HG03457 (cell line): ENCODE measurements around the gene EBI3.
"Not testable (repeated sequence)": the region's sequence is repeated elsewhere in the genome, so short reads cannot be mapped to it uniquely, and the experiment has no call there.

ENCODE experiments used
- ATAC-seq: cut with Tn5 transposase; IDR thresholded peaks from one replicate; pipeline ENCODE4 v1.9.1; 2021; ENCODE audit warnings: moderate number of reproducible peaks; ENCODE audit not compliant: unreplicated experiment

EBI3 gene

DNA sequence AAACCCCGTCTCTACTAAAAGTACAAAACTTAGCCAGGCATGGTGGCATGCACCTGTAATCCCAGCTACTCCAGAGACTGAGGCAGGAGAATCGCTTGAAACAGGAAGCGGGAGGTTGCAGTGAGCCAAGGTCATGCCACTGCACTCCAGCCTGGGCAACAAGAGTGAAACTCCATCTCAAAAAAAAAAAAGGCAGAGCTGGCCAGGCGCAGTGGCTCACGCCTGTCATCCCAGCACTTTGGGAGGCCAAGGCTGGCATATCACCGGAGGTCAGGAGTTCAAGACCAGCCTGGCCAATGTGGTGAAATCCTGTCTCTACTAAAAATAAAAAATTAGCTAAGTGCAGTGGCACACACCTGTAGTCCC is 45.0 kb downstream of the EBI3 start:
- not testable (repeated sequence) for ATAC-seq

DNA sequence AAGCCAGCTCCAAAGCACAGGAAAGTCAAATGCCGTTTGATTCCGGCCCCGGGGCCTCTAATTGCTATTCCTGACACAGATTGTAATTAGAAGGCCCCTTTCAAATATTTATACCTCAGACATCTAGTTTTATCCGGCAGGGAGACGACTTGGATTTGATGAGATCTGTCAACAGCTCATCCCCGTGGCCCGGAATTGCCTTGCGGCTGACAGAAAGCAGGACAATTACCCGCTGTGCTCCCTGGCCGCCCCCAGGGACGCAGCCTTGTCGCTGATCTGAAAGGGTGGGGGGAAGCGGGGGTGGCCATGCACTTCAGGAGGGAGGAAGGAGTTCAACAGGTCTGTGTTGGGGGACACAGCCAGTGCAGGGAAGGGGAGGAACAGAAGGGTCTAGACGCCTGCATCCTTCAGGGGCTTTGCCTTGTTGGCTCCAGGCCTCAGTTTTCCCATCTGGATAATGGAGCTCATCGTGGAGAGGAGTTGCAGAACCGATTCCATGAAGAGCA is 47.9 kb downstream of the EBI3 start:
- ATAC-seq, result no peak

DNA sequence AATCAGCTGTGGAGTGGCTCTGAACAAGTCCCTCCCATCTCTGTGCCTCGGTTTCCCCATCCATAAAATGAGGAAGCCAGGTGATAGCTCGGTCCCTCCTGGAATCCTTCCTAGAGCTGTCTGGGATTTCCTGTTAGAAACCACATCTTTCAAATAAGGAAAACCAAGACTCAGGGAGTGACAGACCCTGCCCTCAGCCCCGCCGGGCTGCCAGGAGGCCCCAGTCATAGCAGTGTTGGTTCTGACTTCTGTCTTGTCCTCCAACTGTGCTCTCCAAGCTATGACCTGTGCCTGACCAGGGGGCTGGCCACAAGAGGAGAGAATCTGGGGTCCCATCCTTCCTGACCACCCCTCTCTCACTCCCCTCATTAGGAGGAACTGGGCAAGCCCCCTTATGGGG is 48.7 kb downstream of the EBI3 start:
- ATAC-seq, result no peak

DNA sequence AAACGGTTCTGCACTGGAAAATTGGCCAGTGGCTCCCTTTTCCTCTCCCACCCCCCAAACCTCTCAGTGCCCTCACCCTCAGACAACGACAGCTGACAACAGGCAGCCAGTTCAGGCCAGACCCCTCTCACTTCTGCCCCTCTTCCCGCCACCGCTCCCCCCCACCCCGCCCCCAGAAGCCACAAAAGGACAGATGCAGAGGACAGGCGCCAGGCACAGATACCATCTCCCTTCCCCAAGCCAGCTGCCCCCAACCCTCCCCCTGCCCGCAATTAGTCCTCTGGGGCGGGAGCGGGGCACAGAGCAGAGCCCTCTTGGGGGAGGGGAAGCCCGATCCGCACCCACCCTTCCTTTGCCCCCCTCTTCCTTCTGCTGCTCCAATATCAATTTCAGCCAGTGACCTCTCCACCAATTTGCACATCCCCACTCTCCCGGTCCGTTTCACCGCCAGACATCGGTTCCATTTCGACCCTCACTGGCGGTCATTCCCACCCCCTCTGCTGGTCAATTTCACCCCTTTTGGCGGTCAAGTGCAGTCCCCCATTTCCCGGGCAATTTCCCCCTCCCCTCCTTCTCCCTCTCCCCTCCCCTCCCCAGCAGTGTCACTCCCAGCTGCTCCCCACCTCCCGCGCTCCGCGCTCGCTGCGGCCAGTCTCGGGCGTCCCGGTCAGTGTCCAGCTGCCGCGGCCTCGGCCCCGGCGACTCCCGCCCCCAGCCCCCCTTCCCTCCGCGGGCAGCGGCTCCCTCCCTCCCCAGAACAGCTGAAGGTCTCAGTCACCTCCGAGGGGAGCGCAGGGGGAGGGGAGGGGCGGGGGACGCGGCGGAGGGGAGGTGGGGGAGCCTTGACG is 49.3 kb downstream of the EBI3 start, which contains the start of gene SHD:
TSS of gene SHD (plus strand) at position 848 of the 848 bp plus-strand sequence. CDS start 798 bp downstream, outside the sequence.
- ATAC-seq, result no peak

DNA sequence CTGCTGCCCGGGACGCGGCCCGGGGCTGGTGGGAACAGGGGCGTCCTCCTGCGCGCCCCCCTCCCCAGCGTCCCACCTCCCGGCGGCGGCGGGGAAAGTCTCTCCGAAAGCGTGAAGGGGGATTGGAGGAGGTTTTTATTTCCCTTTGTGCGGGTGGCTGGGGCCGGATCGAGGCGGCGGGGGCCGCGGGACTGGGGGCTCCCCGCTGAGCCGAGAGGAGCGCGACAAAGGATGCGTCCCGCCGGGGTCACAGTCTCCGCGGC is 49.9 kb downstream of the EBI3 start:
- ATAC-seq, result no peak

DNA sequence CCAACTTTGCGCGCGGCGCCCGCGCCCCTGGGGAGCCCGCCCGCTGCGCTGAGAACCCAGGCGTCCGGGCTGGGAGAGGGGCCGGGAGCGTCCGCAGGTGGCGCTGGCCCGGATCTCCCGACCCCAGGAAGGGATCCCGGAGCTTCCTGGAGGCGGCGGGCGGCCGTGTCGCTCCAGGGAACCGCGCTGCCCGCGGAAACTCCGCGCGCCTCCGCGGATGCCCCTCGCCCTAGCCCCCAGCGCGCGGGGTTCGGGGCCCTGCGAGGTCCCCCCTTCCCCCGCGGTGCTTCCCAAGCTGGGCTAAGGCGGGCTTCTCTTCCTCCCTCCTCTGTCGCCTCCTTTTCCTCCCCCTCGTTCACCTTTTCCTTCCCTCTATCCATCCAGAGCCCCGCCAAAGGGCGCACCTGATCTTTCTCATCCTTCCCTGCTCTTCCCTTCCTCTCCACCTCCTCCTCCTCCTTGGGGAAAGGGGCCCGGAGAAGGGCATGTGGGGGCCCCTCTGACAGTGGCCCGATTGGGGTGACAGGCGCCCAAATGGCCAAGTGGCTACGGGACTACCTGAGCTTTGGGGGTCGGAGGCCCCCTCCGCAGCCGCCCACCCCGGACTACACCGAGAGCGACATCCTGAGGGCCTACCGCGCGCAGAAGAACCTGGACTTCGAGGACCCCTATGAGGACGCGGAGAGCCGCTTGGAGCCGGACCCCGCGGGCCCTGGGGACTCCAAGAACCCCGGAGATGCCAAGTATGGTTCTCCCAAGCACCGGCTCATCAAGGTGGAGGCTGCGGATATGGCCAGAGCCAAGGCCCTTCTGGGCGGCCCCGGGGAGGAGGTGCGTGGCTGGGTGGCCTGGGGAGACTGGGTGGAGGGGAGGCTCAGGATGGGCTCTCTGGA is 50.5 kb downstream of the EBI3 start:
- no peak for ATAC-seq

DNA sequence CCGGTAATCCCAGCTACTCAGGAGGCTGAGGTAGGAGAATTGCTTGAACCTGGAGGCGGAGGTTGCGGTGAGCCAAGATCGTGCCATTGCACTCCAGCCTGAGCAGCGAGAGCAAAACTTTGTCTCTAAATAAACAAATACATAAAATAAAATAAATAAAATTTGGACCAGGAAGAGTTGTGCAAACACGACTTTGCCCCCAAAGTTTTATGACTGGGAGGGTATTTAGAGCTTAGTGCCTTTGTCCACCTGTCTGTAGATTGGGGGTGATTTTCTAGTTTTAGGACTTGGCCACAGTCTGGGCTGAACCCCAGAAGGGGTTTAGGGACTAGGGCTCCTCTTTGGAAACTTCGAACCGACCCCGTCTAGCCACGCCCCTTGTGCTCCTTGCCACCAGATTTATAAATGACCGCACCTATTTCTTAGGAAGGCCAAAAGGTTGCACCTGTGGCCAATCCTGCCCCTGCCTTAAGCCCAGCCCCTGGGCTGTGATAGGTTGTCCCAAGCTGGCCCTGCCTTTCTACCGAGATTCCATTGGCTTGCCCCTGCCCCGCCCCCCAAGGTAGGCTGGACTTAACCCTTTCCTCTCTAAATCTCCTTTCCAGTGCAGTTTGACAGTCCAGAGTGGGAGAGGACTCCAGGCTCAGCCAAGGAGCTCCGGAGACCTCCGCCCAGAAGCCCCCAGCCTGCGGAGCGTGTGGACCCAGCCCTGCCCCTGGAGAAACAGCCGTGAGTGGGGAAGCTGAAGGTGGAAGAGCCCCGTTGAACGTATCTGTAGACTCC is 55.0 kb downstream of the EBI3 start:
- no peak for ATAC-seq

DNA sequence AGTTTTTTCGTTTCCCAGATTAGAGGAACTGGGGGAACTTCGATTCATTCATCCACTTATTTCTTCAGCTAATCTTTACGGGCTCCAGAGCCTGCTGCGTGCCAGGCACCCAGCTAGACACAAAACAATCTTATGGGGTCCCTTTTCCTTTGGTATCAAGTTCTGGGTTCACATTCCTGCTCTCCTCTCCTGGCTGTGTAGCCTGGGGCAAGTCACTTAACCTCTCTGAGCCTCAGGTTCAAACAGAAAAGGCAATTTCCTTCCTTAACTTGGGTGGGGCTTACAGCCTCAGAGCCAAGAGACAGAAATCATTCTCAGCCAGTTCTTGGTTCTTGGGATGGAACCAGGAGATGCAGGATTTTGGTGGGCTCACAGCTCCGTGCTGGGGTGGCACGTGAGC is 55.7 kb downstream of the EBI3 start:
- ATAC-seq, result no peak

DNA sequence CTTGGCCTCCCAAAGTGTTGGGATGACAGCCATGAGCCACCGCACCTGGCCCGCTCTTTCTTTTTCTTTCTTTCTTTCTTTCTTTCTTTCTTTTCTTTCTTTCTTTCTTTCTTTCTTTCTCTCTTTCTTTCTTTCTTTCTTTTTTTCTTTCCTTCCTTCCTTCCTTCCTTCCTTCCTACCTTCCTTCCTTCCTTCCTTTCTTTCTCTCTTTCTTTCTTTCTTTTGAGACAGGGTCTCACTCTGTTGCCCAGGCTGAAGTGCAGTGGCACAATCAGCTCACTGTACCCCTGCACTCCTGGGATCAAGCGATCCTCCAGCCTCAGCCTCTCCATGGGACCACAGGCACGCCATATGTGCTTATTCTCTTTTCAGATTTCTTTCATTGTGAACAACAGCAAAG is 56.8 kb downstream of the EBI3 start:
- not testable (repeated sequence) for ATAC-seq
